SH-SY5Y (cell line): ENCODE data around the gene VEGFC.

ENCODE experiments used
- GATA2 ChIP-seq: IDR thresholded peaks from 2 replicates; pipeline ENCODE4 v1.6.1; 2011; ENCODE audit warnings: mild to moderate bottlenecking, low read depth, low read length
- GATA3 ChIP-seq: IDR thresholded peaks from 2 replicates; pipeline ENCODE4 v1.6.1; 2011; ENCODE audit warnings: low read depth, mild to moderate bottlenecking, low read length, moderate library complexity

GRCh38 chr4:176792326-176793059, at the start of gene VEGFC:
- TF ChIP-seq GATA2 (no peak), GATA3 (no peak)
